ENCODE results near the gene ZNF525.
"Not testable (repeated sequence)": the region's sequence is repeated elsewhere in the genome, so short reads cannot be mapped to it uniquely, and the experiment has no call there.

The ZNF525 gene

DNA sequence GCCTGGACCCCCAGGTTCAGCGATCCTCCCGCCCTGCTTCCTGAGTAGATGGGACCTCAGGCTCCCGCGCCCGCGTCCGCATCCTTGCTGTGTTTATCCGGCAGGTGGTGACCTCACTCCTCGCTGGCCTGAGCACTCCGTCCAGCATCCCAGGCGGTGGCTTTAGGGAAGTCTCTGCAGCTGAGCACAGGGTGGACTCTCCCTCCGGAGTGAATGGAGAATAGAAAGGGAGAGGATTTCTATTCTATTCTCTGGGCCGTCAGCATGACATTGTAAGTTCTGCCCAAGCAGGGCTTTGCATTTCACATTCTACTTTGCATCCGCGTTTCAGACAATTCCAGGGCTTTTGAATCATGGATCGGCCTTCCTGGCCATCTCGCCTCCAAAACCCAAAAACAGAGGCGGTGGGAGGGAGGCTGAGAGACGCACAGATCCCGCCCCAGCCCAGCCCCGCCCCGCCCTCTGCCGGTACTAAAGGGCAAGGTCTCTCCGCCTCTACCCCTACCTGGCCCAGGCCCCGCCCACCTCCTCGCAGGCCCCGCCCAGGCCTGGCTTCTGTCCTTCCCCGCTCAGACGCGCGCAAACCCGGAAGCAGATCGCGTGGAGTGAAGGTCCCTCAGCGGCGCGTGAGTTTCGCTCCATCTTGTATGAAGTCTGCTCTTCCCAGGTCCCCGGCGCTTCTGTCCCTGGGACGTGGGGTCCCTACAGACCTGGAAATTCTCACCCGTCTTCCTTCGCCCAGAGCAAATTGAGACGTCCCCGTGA is at the start of gene ZNF525:
ZNF525 (plus strand) TSS at position 572 of the 765 bp plus-strand sequence. CDS start 6,577 bp downstream, outside the sequence.
- DNase-seq (ENCODE audit: low read depth): peak; percentile 96

DNA sequence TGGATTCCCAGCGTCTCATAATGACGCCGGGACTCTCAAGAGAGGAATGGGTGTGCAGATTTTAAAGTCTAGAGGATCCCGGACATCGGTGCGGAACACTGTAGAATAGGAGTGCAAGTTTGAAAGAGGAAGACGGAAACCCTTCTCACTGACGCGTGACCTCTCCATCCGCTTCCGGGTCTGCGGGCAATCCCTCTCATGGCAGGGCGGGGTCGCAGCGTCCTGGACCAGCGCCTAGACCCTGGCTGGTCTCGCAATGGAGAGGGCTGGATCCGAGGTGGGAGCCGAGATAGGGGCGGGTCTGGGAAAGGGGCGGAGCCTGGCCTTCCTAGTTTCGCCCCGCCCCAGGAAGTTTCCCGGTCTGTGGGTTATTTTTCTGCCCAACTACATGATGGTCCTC is 36.5 kb upstream of the ZNF525 start:
- no peak for DNase-seq (ENCODE audit: low read depth)

DNA sequence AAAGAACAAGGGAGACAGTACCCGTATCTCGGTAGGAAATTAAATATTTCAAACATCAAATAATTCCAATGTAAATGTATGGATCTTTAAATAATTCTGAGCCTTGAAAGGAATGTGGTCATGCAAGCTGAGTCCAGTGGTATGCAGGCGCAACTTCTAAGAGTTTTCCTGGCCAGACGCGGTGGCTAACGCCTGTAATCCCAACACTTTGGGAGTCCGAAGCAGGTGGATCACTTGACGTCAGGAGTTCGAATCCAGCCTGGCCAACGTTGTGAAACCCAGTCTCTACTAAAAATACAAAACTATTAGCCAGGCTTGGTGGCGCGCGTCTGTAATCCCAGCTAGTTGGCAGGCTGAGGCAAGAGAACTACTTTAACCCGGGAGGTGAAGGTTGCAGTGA is 33.0 kb upstream of the ZNF525 start:
- no peak for DNase-seq (ENCODE audit: low read depth)

DNA sequence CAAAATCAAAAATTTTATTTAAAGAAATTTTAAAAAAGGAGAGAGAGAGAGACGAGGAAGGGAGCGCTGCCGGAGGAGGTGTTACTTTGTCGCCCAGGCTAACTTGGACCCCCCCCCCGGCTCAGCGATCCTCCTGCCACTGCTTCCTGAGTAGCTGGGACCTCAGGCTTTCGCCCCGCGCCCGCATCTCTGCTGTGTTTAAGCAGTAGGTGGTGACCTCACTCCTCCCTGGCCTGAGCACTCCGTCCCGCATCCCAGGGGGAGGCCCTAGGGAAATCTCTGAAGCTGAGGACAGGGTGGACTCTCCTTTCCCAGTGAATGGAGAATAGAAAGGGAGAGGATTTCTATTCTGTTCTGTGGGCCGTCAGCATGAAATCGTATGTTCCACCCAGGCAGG is 32.4 kb upstream of the ZNF525 start:
- no peak for DNase-seq (ENCODE audit: low read depth)

DNA sequence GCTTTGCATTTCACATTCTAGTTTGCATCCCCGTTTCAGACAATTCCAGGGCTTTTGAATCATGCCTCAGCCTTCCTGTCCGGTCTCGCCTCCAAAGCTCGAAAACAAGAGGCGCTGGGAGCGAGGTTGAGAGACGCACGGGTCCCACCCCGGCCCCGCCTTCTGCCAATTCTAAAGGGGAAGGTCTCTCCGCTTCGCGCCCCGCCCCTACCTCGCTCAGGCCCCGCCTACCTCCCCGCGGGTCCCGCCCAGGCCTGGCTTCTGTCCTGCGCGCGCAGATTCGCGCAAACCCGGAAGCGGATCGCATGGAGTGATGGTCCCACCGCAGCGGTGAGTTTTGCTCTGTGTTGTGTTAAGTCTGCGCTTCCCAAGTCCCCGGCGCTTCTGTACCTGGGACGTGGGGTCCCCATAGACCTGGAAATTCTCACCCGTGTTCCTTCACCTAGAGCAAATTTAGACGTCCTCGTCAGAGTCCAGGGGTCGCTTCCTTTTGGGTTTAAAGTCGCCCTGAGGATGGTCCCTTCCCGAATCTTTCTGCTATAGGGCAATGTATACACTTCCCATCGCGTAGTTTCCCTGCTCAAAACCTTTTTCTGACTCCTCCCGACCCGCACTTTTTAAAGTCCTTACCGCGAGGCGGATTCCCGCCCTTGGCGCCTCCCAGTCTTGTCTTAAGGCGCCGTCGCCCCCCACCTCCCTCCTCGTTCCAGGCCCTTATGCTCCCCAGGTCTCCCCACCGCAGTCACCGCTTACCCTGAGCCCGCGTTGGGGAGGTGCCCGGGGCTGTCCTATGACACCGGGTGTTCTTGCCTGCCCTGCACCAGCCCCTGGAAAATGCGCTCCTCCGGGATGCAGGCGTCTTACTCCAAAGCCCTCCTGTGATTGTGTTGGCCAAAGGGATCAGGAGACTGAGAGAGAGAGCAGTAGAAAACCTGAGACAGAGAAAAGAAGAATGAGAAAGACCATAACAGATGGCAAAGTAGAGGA is 31.7 kb upstream of the ZNF525 start, which contains the start of gene ZNF845:
ZNF845 (plus strand) TSS at position 287 of the 987 bp plus-strand sequence. CDS start 7,559 bp downstream, outside the sequence.
- peak; percentile 94 for DNase-seq (ENCODE audit: low read depth)

DNA sequence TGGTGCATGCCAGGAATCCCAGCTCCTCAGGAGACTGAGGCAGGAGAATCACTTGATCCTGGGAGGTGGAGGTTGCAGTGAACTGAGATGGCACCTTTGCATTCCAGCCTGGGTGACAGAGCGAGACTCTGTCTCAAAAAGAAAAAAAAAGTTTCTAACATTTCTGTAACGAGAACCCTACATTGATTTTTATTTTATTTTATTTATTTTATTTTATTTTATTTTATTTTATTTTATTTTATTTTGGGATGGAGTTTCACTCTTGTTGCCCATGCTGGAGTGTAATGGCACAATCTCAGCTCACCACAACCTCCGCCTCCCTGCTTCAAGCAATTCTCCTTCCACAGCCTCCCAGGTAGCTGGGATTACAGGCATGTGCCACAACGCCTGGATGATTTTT is 21.1 kb upstream of the ZNF525 start:
- DNase-seq (ENCODE audit: low read depth): not testable (repeated sequence)

DNA sequence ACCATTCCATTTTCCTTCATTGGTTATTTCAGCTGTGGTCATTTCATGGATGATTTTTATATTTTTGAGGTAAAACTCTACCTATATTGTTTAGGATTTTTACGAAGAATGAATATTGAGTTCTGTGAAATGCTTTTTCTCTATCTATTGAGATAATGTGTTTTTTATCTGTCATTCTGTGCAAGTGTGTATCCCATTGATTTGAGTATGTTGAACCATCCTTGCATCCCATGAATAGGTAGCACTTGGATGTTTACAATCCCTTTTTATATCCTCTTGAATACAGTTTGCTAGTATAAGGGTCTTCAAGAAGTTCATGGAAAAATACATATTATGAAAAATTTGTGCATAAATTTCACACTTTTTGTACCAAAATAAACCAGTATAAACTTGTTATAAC is 9.8 kb upstream of the ZNF525 start:
- DNase-seq (ENCODE audit: low read depth): no peak

DNA sequence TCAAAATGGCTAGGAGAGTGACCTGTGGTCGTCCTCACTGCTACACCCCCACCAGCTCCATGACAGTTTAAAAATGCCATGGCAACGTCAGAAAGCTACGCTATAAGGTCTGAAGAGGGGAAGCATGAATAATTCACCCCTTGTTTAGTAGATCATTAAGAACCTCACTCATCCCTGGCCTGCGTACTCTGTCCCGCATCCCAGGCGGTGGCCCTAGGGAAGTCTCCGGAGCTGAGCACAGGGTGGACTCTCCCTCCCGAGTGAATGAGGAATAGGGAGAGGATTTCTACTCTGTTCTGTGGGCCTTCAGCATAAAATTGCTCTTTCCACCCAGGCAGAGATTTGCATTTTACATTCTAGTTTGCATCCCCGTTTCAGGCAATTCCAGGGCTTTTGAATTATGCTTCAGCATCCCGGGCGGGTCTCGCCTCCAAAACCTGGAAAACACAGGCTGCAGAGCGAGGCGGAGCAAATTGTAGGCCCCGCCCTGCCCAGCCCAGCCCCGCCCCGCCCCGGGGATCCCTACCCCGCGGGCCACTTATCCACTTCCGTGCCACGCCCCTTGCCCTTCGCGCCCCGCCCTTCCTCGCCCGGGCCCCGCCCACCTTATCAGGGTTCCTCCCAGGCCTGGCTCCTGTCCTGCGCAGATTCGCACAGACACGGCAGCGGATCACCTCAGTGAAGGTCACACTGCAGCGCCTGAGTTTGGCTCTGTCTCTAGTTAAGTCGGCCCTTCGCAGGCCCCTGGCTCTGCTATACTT is 7.5 kb upstream of the ZNF525 start:
- no peak for DNase-seq (ENCODE audit: low read depth)

DNA sequence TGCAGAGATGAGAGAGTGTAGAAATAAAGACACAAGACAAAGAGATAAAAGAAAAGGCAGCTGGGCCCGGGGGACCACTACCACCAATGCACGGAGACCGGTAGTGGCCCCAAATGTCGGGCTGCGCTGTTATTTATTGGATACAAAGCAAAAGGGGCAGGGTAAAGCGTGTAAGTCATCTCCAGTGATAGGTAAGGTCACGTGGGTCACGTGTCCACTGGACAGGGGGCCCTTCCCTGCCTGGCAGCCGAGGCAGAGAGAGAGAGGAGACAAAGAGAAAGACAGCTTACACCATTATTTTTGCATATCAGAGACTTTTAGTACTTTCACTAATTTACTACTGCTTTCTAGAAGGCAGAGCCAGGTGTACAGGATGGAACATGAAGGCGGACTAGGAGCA is 5.4 kb upstream of the ZNF525 start:
- not testable (repeated sequence) for DNase-seq (ENCODE audit: low read depth)

DNA sequence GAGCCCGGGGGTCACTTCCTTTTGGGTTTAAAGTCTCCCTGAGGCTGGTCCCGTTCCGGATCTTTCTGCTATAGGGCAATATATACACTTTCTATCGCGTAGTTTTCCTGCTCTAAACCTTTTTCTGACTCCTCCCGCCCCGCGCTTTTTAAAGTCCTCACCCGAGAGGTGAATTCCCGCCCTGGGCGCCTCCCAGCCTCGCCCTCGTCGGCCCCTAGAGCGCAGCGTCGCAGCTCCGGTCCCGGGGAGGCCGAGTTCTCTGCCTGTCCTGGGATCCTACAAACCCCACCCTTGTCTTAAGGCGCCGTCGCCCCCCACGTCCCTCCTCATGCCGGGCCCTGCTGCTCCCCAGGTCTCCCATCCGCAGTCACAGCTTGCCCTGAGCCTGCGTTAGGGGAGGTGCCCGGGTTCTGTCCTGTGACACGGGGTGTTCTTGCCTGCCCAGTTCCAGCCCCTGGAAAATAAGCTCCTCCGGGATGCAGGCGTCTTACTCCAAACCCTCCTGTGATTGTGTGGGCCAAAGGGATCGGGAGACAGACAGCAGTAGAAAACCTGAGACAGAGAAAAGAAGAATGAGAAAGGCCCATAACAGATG is 491 bp downstream of the ZNF525 start:
- DNase-seq (ENCODE audit: low read depth): peak; percentile 27

DNA sequence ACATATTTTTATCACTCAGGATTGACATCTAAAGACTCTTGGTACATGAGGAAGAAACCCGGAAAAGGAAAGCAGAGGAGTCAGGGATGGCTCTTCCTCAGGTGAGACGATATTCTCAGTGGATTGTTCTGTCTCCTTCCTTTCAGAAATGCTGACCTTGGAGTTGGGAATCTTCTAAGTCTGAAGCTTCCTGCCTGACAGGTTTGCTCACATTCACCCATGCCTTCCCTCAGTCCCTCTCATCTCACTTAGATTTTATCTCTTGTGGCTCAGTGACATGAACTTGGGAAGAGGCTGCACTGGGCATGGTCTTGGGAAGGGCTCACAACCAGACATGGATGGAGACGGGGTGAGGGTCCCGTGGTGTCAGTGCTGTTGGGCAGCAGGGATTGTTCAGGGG is 6.7 kb downstream of the ZNF525 start:
- DNase-seq (ENCODE audit: low read depth): no peak

DNA sequence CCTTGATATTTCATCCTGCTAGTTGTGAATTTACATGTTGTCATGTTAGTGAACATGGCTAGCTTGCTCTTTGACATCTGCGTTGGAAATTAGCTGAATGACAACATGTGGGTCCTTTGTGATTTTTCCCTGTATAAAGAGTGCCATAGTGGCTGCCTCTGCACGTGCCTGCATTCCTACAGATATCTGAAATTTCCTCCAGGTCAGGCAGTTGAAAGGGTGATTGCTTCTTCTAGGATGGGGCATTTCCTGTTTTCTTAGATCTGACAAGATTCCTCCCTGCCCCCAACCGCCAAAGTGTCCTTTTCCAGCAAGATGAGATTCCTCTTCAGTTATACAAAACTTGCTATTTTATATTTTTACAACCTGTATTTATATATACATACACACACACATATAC is 8.8 kb downstream of the ZNF525 start:
- DNase-seq (ENCODE audit: low read depth): no peak

DNA sequence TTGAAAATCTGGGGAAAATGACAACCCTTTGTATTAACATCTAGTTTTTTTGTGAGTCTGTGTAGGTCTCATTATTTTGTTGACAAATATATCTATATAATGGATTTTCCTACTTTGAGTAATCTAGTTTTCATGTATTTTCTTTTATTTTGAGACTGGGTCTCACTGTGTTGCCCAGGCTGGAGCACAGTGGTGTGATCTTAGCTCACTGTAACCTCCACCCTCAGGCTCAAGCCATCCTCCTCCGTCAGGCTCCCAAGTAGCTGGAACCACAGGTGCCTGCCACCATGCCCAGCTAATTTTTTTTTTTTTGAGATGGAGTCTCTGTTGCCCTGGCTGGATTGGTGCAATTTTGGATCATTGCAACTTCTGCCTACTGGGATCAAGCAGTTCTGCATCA is 9.2 kb downstream of the ZNF525 start:
- no peak for DNase-seq (ENCODE audit: low read depth)

DNA sequence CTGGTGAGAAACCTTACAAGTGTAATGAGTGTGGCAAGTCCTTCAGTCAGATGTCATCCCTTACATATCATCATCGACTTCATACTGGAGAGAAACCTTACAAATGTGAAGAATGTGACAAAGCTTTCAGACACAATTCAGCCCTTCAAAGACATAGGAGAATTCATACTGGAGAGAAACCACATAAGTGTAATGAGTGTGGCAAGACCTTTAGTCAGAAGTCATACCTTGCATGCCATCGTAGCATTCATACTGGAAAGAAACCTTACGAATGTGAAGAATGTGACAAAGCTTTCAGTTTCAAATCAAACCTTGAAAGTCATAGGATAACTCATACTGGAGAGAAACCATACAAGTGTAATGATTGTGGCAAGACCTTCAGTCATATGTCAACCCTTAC is 15.9 kb downstream of the ZNF525 start:
- DNase-seq (ENCODE audit: low read depth): no peak

DNA sequence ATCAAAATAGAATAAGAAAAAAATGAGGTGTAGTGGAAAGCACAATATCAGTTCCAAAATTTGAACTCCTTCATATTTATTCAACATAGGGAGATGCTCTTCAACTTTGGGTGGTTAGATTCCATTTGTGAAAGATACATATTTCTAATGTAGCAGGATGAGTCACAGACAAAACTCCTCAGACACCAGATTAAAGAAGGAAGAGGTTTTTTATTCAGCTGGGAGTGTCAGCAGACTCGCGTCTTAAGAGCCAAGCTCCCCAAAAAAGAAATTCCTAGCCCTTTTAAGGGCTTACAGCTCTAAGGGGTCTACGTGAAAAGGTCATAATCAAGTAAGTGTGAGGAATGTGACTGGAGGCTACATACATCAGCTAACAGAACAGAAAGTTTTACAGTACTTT is 22.7 kb downstream of the ZNF525 start:
- DNase-seq (ENCODE audit: low read depth): no peak

DNA sequence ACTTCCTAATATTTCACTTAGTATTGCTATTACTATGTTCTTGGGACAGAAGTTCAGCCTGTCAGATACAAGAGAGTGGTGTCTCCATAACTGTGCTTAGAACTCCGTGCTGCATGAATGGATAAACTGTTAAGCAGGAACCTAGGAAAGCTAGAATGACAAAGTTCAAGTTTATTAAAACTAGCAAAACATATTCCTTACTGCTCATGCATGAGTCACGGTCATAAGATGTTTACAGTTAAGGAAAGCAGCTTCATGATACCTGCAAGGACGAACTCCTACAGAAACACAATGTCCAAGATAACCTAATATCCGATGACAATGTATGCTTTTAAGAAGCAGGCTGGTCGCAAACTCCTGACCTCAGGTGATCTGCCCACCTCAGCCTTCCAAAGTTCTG is 23.4 kb downstream of the ZNF525 start:
- DNase-seq (ENCODE audit: low read depth): no peak

DNA sequence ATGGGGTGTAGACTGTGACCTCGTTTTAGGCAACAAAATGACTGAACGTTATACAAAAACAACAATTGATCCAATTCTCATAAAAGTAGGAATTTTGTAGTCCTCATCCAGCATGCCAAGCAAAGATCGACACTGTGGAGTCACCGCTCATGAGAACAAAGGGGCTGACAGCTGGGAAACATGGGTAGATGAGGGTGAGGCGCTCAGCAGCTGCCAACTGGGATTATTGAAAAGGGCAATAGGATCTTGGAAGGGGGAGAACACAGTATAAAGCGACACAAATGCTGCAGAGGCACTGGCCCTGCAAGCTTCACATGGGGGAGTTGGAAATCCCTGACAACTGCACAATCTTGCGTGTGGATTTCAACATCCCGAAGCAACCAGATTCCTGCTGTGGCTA is 24.1 kb downstream of the ZNF525 start:
- DNase-seq (ENCODE audit: low read depth): no peak

DNA sequence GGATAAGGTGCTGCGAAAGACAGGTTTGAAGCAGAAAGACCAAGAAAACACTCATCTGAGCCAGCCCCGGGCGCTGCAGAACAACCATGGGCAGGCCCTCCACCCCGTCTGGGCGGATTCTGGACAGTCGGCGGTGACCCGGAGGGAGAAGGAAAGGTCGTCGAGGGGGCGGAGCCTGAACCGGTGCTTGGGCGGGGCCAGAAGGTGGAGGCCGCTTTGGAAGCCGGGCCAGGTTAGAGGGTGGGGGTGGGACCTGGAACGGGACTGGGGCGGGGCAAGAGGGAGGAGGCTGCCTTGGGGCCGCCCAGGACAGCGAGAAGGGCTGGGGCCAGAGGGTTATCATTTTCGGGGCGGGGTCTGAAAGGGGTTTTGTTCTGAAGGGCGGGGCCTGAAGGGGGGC is 24.5 kb downstream of the ZNF525 start:
- DNase-seq (ENCODE audit: low read depth): no peak

DNA sequence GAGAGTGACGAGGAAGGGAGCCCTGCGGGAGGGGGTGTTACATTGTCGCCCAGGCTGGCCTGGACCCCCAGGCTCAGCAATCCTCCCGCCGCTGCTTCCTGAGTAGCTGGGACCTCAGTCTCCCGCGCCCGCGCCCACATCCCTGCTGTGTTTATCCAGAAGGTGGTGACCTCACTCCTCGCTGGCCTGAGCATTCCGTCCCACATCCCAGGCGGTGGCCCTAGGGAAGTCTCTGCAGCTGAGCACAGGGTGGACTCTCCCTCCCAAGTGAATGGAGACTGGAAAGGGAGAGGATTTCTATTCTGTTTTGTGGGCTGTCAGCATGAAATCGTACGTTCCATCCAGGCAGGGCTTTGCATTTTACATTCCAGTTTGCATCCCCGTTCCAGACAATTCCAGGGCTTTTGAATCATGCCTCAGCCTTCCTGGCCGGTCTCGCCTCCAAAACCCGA is 29.0 kb downstream of the ZNF525 start:
- DNase-seq (ENCODE audit: low read depth): no peak

DNA sequence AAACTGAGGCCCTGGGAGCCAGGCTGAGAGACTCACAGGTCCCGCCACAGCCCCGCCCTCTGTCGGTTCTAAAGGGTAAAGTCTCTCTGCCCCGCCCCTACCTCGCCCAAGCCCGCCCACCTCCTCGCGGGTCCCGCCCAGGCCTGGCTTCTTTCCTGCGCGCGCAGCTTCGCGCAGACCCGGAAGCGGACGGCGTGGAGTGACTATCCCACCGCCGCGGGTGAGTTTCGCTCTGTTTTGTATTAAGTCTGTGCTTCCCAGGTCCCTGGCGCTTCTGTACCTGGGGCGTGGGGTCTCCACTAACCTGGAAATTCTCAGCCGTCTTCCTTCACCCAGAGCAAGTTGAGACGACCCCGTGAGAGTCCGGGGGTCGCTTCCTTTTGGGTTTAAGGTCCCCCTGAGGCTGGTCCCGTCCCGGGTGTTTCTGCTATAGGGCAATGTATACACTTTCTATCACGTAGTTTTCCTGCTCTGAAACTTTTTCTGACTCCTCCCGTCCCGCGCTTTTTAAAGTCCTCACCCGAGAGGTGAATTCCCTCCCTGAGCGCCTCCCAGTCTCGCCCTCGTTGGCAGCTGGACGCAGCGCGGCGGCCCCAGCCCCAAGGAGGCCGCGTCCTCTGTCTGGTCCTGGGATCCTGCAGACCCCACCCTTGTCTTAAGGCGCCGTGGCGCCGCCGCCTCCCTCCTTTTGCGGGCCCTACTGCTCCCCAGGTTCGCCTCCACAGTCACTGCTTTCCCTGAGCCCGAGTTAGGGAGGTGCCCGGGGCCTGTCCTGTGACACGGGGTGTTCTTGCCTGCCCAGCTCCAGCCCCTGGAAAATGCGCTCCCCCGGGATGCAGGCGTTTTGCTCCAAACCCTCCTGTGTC is 29.7 kb downstream of the ZNF525 start, which contains the start of gene ZNF765:
ZNF765 (plus strand) TSS at position 176 of the 866 bp plus-strand sequence. CDS start 2,867 bp downstream, outside the sequence.
- peak; percentile 96 for DNase-seq (ENCODE audit: low read depth)
